H1 (cell line): ENCODE measurements around the gene IL2RA. TPM values are rescaled to one million over a fixed set of nuclear protein-coding genes. Genes with fewer than 3 reads are reported as not detected.

Source experiments
- EGR1 ChIP-seq: IDR thresholded peaks from 2 replicates; pipeline ENCODE4 v1.6.1; 2011; ENCODE audit warnings: low read depth, low read length, borderline replicate concordance
- RBBP5 ChIP-seq: IDR thresholded peaks from 2 replicates; pipeline ENCODE4 v1.7.1; 2012; ENCODE audit warnings: low read depth, mild to moderate bottlenecking, inconsistent platforms, low read length, moderate library complexity, borderline replicate concordance
- polyA plus RNA-seq, 7 experiments: library from polyadenylated mRNA; depleted of rRNA in 3 of 7; stranded (reverse) in 5 of 7; unstranded in 2 of 7; fragments of >200 nt in 5 of 7; fragments of 200-250 nt in 2 of 7; gene quantifications; 1 replicate in 5 of 7; 2 replicates in 1 of 7; 4 replicates in 1 of 7; pipeline versions ENCODE4 v1.2.1 to v1.2.3, GENCODE V29; 2011 to 2013; ENCODE audit warnings: missing spikeins in 2 of 7, mixed read lengths in 2 of 7
- total RNA-seq: library from RNA; stranded (reverse); fragmentation: NEBNext Ultra II Directional; extraction: Animal tissue kit (Norgen Biotek cat#: 25700); gene quantifications from 2 replicates; pipeline ENCODE4 v1.2.1, GENCODE V29; 2021

The IL2RA gene
- total and polyA plus RNA-seq, 2 of the 8 experiments (the other 6 are each of a cell fraction or from before 2014, with no cell fraction given), result not detected

GRCh38 chr10:5976512-5977470 is 85.4 kb downstream of the IL2RA start (continued):
- TF ChIP-seq EGR1, result peak; percentile 65; the same call in 1 of the 2 replicates
- TF ChIP-seq RBBP5, result 0 out of 2 replicates have a peak, but pooled peaks have one; percentile 37
